Duodenal mucosa (tissue), 2 donors: ENCODE measurements around the gene FPR3.

Source experiments
- H3K27ac ChIP-seq: one replicate; pipeline ENCODE4 v1.7.0; 2013; ENCODE audit warnings: low read depth, low read length
- H3K27me3 ChIP-seq, 2 donors: one replicate each; pipeline ENCODE4 v1.7.0; 2013; ENCODE audit warnings: low read length in 2 of 2, control low read depth in 1 of 2; ENCODE audit not compliant: insufficient read depth in 2 of 2, control insufficient read depth in 1 of 2
- H3K36me3 ChIP-seq, 2 donors: one replicate each; pipeline ENCODE4 v1.7.0; 2013; ENCODE audit warnings: low read length in 2 of 2, control low read depth in 1 of 2; ENCODE audit not compliant: insufficient read depth in 2 of 2, control insufficient read depth in 1 of 2
- H3K4me1 ChIP-seq, 2 donors: one replicate each; pipeline ENCODE4 v1.7.0; 2013; ENCODE audit warnings: low read length in 2 of 2, control low read depth in 1 of 2; ENCODE audit not compliant: insufficient read depth in 2 of 2, control insufficient read depth in 1 of 2
- H3K4me3 ChIP-seq, 2 donors: one replicate each; pipeline ENCODE4 v1.7.0; 2013; ENCODE audit warnings: low read length in 2 of 2, low read depth in 1 of 2
- H3K9ac ChIP-seq, 2 donors: one replicate each; pipeline ENCODE4 v1.7.0; 2013; ENCODE audit warnings: low read length in 2 of 2, low read depth in 1 of 2
- H3K9me3 ChIP-seq, 2 donors: one replicate each; pipeline ENCODE4 v1.7.0; 2013; ENCODE audit warnings: low read length in 2 of 2, control low read depth in 1 of 2; ENCODE audit not compliant: control insufficient read depth in 1 of 2

The FPR3 gene

GRCh38 chr19:51794885-51795490 lies at the start of gene FPR3:
Gene FPR3 (plus strand): TSS chr19:51795157. CDS start chr19:51823749, 28,592 bp downstream.
- H3K36me3 ChIP-seq: no peaks in the 10 kb centered on the region
- H3K27me3 ChIP-seq: no peaks in the 10 kb centered on the region
- peaks cover 0 to 8% of the 10 kb centered on the region in 2 donors for H3K9me3 ChIP-seq
- no peak within 1 kb of the TSS for H3K27ac ChIP-seq
- H3K4me3 ChIP-seq: peak within 1 kb of the TSS in 1 of 2 donors; percentile 28
- H3K9ac ChIP-seq: no peak within 1 kb of the TSS
- H3K4me1 ChIP-seq: peaks cover 0 to 4% of the 10 kb centered on the region in 2 donors

GRCh38 chr19:51746731-51747130 lies 48.2 kb upstream of the FPR3 start:
- H3K9ac ChIP-seq: no peak overlapping the region
- no peaks in the 10 kb centered on the region for H3K36me3 ChIP-seq
- H3K9me3 ChIP-seq: no peaks in the 10 kb centered on the region
- no peak overlapping the region for H3K4me3 ChIP-seq
- no peaks in the 10 kb centered on the region for H3K4me1 ChIP-seq
- no peak overlapping the region for H3K27ac ChIP-seq
- H3K27me3 ChIP-seq: no peaks in the 10 kb centered on the region

GRCh38 chr19:51749979-51750378 lies 45.0 kb upstream of the FPR3 start:
- no peaks in the 10 kb centered on the region for H3K4me1 ChIP-seq
- no peaks in the 10 kb centered on the region for H3K9me3 ChIP-seq
- no peak overlapping the region for H3K27ac ChIP-seq
- no peak overlapping the region for H3K9ac ChIP-seq
- H3K36me3 ChIP-seq: no peaks in the 10 kb centered on the region
- no peaks in the 10 kb centered on the region for H3K27me3 ChIP-seq
- no peak overlapping the region for H3K4me3 ChIP-seq

- Histone ChIP-seq H3K27ac (no peak overlapping the region), H3K4me1 (no peaks in the 10 kb centered on the region), H3K4me3 (no peak overlapping the region), H3K9ac (no peak overlapping the region), H3K27me3 (no peaks in the 10 kb centered on the region), H3K9me3 (no peaks in the 10 kb centered on the region), H3K36me3 (no peaks in the 10 kb centered on the region)
Observed at GRCh38 chr19:51750400-51751094, 44.4 kb upstream of the FPR3 start.

- Histone ChIP-seq H3K9ac (no peak within 1 kb of the TSS), H3K9me3 (no peaks in the 10 kb centered on the region), H3K4me3 (no peak within 1 kb of the TSS), H3K27ac (no peak within 1 kb of the TSS), H3K36me3 (no peaks in the 10 kb centered on the region), H3K4me1 (no peaks in the 10 kb centered on the region), H3K27me3 (no peaks in the 10 kb centered on the region)
Observed at GRCh38 chr19:51751655-51752054, 43.3 kb upstream of the FPR3 start, which contains the start of gene FPR1. Gene FPR1 (minus strand): TSS chr19:51751878. CDS start chr19:51746994, 4,884 bp downstream.

GRCh38 chr19:51754109-51754508 lies 40.8 kb upstream of the FPR3 start:
- Histone ChIP-seq H3K9me3 (no peaks in the 10 kb centered on the region), H3K4me3 (no peak overlapping the region), H3K27ac (no peak overlapping the region), H3K27me3 (no peaks in the 10 kb centered on the region), H3K4me1 (no peaks in the 10 kb centered on the region), H3K9ac (no peak overlapping the region), H3K36me3 (no peaks in the 10 kb centered on the region)

- no peaks in the 10 kb centered on the region for H3K36me3 ChIP-seq
- H3K4me1 ChIP-seq: no peaks in the 10 kb centered on the region
- H3K27me3 ChIP-seq: no peaks in the 10 kb centered on the region
- no peak overlapping the region for H3K4me3 ChIP-seq
- H3K27ac ChIP-seq: no peak overlapping the region
- no peaks in the 10 kb centered on the region for H3K9me3 ChIP-seq
- no peak overlapping the region for H3K9ac ChIP-seq
Observed at GRCh38 chr19:51754770-51755169, 40.2 kb upstream of the FPR3 start.

GRCh38 chr19:51755571-51755970 lies 39.4 kb upstream of the FPR3 start:
- Histone ChIP-seq H3K4me1 (no peaks in the 10 kb centered on the region), H3K27ac (no peak overlapping the region), H3K36me3 (no peaks in the 10 kb centered on the region), H3K9ac (no peak overlapping the region), H3K9me3 (no peaks in the 10 kb centered on the region), H3K4me3 (no peak overlapping the region), H3K27me3 (no peaks in the 10 kb centered on the region)

GRCh38 chr19:51760697-51761356 lies 34.1 kb upstream of the FPR3 start, which contains the start of gene FPR2:
Gene FPR2 (plus strand): TSS chr19:51761180. CDS start chr19:51768659, 7,479 bp downstream.
- H3K9me3 ChIP-seq: peaks cover 0 to 2% of the 10 kb centered on the region in 2 donors
- H3K4me1 ChIP-seq: no peaks in the 10 kb centered on the region
- no peak within 1 kb of the TSS for H3K27ac ChIP-seq
- no peaks in the 10 kb centered on the region for H3K36me3 ChIP-seq
- no peak within 1 kb of the TSS for H3K4me3 ChIP-seq
- no peak within 1 kb of the TSS for H3K9ac ChIP-seq
- H3K27me3 ChIP-seq: no peaks in the 10 kb centered on the region

GRCh38 chr19:51761696-51762095 lies 33.3 kb upstream of the FPR3 start:
- H3K4me1 ChIP-seq: no peaks in the 10 kb centered on the region
- no peak overlapping the region for H3K4me3 ChIP-seq
- no peaks in the 10 kb centered on the region for H3K27me3 ChIP-seq
- H3K9me3 ChIP-seq: peaks cover 0 to 2% of the 10 kb centered on the region in 2 donors
- H3K27ac ChIP-seq: no peak overlapping the region
- H3K36me3 ChIP-seq: no peaks in the 10 kb centered on the region
- no peak overlapping the region for H3K9ac ChIP-seq
